HEK293 (cell line): Measurements from ENCODE around the gene EFCAB11.

Source experiments
- CTCF ChIA-PET: fragments of 350-600 bp; formaldehyde crosslinking; extraction: SDS; loops from one replicate; lab custom pipeline; 2021; ENCODE audit warnings: antibody characterized with exemption; lab: Yijun Ruan, JAX
- POLR2A ChIA-PET: fragments of 300-600 bp; formaldehyde crosslinking; extraction: SDS; loops from one replicate; lab custom pipeline; 2020; ENCODE audit warnings: antibody characterized with exemption, inconsistent platforms; lab: Yijun Ruan, JAX
- H3K27ac ChIP-seq: fragments of 200-500 bp; sonication (Bioruptor generic); 2 replicates; pipeline ENCODE4 v1.5.1; 2014; ENCODE audit warnings: low read depth, low read length, control low read depth, inconsistent platforms; ENCODE audit errors: extremely low read depth
- H3K36me3 ChIP-seq, 2 experiments: fragments of 200-500 bp in 1 of 2; sonication (Bioruptor generic) in 1 of 2; 1 replicate in 1 of 2; 2 replicates in 1 of 2; pipeline ENCODE4 v1.5.1; 2014 to 2017; ENCODE audit warnings: inconsistent platforms in 2 of 2, low read length in 2 of 2; ENCODE audit not compliant: control insufficient read depth in 2 of 2, insufficient read depth in 1 of 2
- H3K4me1 ChIP-seq: fragments of 200-500 bp; sonication (Bioruptor generic); 2 replicates; pipeline ENCODE4 v1.5.1; 2014; ENCODE audit warnings: mild to moderate bottlenecking, low read length, inconsistent platforms; ENCODE audit not compliant: control insufficient read depth, insufficient read depth
- H3K4me3 ChIP-seq: 2 replicates; pipeline ENCODE4 v1.5.1; 2011; ENCODE audit warnings: low read depth, mild to moderate bottlenecking, control low read depth, low read length, moderate library complexity
- H3K9me3 ChIP-seq: fragments of 200-500 bp; sonication (Bioruptor generic); 2 replicates; pipeline ENCODE4 v1.5.1; 2014; ENCODE audit warnings: low read depth, low read length, inconsistent platforms; ENCODE audit not compliant: control insufficient read depth, insufficient read depth
- GFI1B ChIP-seq: fragments of 450-650 bp; formaldehyde crosslinking; IDR thresholded peaks from 2 replicates; pipeline ENCODE4 v1.5.1; 2016; ENCODE audit warnings: missing biosample characterization, missing genetic modification characterization
- KLF8 ChIP-seq: fragments of 450-650 bp; formaldehyde crosslinking; IDR thresholded peaks from 2 replicates; pipeline ENCODE4 v1.5.1; 2016; ENCODE audit warnings: missing biosample characterization, missing genetic modification characterization
- MEIS1 ChIP-seq: sonication (generic); formaldehyde crosslinking; IDR thresholded peaks from 2 replicates; pipeline ENCODE4 v1.8.1; 2022; ENCODE audit warnings: missing genetic modification reagents, mild to moderate bottlenecking, borderline replicate concordance
- OSR2 ChIP-seq: fragments of 450-650 bp; formaldehyde crosslinking; IDR thresholded peaks from 2 replicates; pipeline ENCODE4 v1.5.1; 2016; ENCODE audit warnings: missing biosample characterization, missing genetic modification characterization
- PRDM1 ChIP-seq: fragments of 450-650 bp; formaldehyde crosslinking; IDR thresholded peaks from 2 replicates; pipeline ENCODE4; 2016; ENCODE audit warnings: missing biosample characterization, missing genetic modification characterization
- PRDM6 ChIP-seq: fragments of 450-650 bp; formaldehyde crosslinking; IDR thresholded peaks from 2 replicates; pipeline ENCODE4 v1.5.1; 2017; ENCODE audit warnings: missing biosample characterization, missing genetic modification characterization
- SP2 ChIP-seq: fragments of 450-650 bp; formaldehyde crosslinking; IDR thresholded peaks from 2 replicates; pipeline ENCODE4 v1.5.1; 2016; ENCODE audit warnings: missing biosample characterization, missing genetic modification characterization
- ZBTB10 ChIP-seq: fragments of 450-650 bp; formaldehyde crosslinking; IDR thresholded peaks from 2 replicates; pipeline ENCODE4 v1.5.1; 2016; ENCODE audit warnings: missing biosample characterization, missing genetic modification characterization
- ZBTB49 ChIP-seq: fragments of 450-650 bp; formaldehyde crosslinking; IDR thresholded peaks from 2 replicates; pipeline ENCODE4 v1.5.1; 2016; ENCODE audit warnings: missing biosample characterization, missing genetic modification characterization, low read depth
- ZEB2 ChIP-seq: fragments of 450-650 bp; formaldehyde crosslinking; IDR thresholded peaks from 2 replicates; pipeline ENCODE4 v1.5.1; 2016; ENCODE audit warnings: missing biosample characterization, missing genetic modification characterization
- ZNF140 ChIP-seq: fragments of 450-650 bp; formaldehyde crosslinking; IDR thresholded peaks from 2 replicates; pipeline ENCODE4 v1.5.1; 2016; ENCODE audit warnings: missing biosample characterization, missing genetic modification characterization
- ZNF148 ChIP-seq: fragments of 450-650 bp; formaldehyde crosslinking; IDR thresholded peaks from 2 replicates; pipeline ENCODE4 v1.5.0; 2017; ENCODE audit warnings: missing biosample characterization, missing genetic modification characterization, borderline replicate concordance
- ZNF157 ChIP-seq: fragments of 450-650 bp; formaldehyde crosslinking; IDR thresholded peaks from 2 replicates; pipeline ENCODE4 v1.5.1; 2016; ENCODE audit warnings: missing biosample characterization, missing genetic modification characterization
- ZNF174 ChIP-seq: fragments of 450-650 bp; formaldehyde crosslinking; IDR thresholded peaks from 2 replicates; pipeline ENCODE4 v1.5.0; 2017; ENCODE audit warnings: missing biosample characterization, mild to moderate bottlenecking, missing genetic modification characterization
- ZNF184 ChIP-seq: fragments of 450-650 bp; IDR thresholded peaks from 2 replicates; pipeline ENCODE4 v1.5.1; 2018; ENCODE audit warnings: missing biosample characterization, mild to moderate bottlenecking, missing genetic modification characterization
- ZNF19 ChIP-seq: fragments of 450-650 bp; formaldehyde crosslinking; IDR thresholded peaks from 2 replicates; pipeline ENCODE4; 2016; ENCODE audit warnings: missing biosample characterization, missing genetic modification characterization, low read depth
- ZNF211 ChIP-seq: fragments of 450-650 bp; formaldehyde crosslinking; IDR thresholded peaks from 2 replicates; pipeline ENCODE4 v1.5.1; 2016; ENCODE audit warnings: low read depth, missing biosample characterization, missing genetic modification characterization
- ZNF404 ChIP-seq: fragments of 450-650 bp; formaldehyde crosslinking; IDR thresholded peaks from 2 replicates; pipeline ENCODE4 v1.5.1; 2017; ENCODE audit warnings: missing biosample characterization, missing genetic modification characterization
- ZNF530 ChIP-seq: fragments of 450-650 bp; formaldehyde crosslinking; IDR thresholded peaks from 2 replicates; pipeline ENCODE4 v1.5.1; 2016; ENCODE audit warnings: low read depth, missing biosample characterization, missing genetic modification characterization
- ZNF544 ChIP-seq: fragments of 450-650 bp; formaldehyde crosslinking; IDR thresholded peaks from 2 replicates; pipeline ENCODE4 v1.5.0; 2017; ENCODE audit warnings: missing biosample characterization, missing genetic modification characterization
- ZNF549 ChIP-seq: fragments of 450-650 bp; IDR thresholded peaks from 2 replicates; pipeline ENCODE4 v1.5.1; 2018; ENCODE audit warnings: missing biosample characterization, missing genetic modification characterization, mild to moderate bottlenecking, inconsistent platforms, moderate library complexity
- ZNF560 ChIP-seq: fragments of 450-650 bp; formaldehyde crosslinking; IDR thresholded peaks from 2 replicates; pipeline ENCODE4 v1.5.1; 2017; ENCODE audit warnings: missing biosample characterization, missing genetic modification characterization, borderline replicate concordance
- ZNF621 ChIP-seq: fragments of 450-650 bp; formaldehyde crosslinking; IDR thresholded peaks from 2 replicates; pipeline ENCODE4 v1.5.1; 2017; ENCODE audit warnings: missing biosample characterization, missing genetic modification characterization
- ZNF629 ChIP-seq: fragments of 450-650 bp; formaldehyde crosslinking; IDR thresholded peaks from 2 replicates; pipeline ENCODE4 v1.5.1; 2017; ENCODE audit warnings: missing biosample characterization, missing genetic modification characterization
- ZNF664 ChIP-seq: fragments of 450-650 bp; formaldehyde crosslinking; IDR thresholded peaks from 2 replicates; pipeline ENCODE4 v1.5.1; 2016; ENCODE audit warnings: missing biosample characterization, missing genetic modification characterization
- ZXDB ChIP-seq: fragments of 450-650 bp; formaldehyde crosslinking; IDR thresholded peaks from 2 replicates; pipeline ENCODE4 v1.5.1; 2016; ENCODE audit warnings: missing biosample characterization, missing genetic modification characterization

Gene EFCAB11

GRCh38 chr14:89983375-89983774 lies 28.8 kb upstream of the EFCAB11 start (continued):
- TF ChIP-seq PRDM6 = no peak

GRCh38 chr14:89978656-89979055 lies 24.1 kb upstream of the EFCAB11 start:
- Histone ChIP-seq H3K4me3 (no peak overlapping the region), H3K36me3 (peaks cover 56 to 84% of the 10 kb centered on the region in 2 experiments), H3K9me3 (no peaks in the 10 kb centered on the region), H3K27ac (no peak overlapping the region), H3K4me1 (no peaks in the 10 kb centered on the region)
- no peak for TF ChIP-seq KLF8 (tag by site-specific recombination)
- TF ChIP-seq ZBTB49 = no peak
- TF ChIP-seq ZNF19 (tag by site-specific recombination) = no peak
- no peak for TF ChIP-seq ZNF174 (tag by site-specific recombination)
- TF ChIP-seq ZNF184 (tag by site-specific recombination) = no peak
- TF ChIP-seq ZBTB10 (tag by site-specific recombination) = no peak
- no peak for TF ChIP-seq ZNF140 (tag by site-specific recombination)
- TF ChIP-seq OSR2 = no peak
- no peak for TF ChIP-seq ZNF664 (tag by site-specific recombination)
- no peak for TF ChIP-seq ZNF621 (tag by site-specific recombination)
- no peak for TF ChIP-seq PRDM1 (tag by site-specific recombination)
- no peak for TF ChIP-seq ZNF560 (tag by site-specific recombination)
- no peak for TF ChIP-seq MEIS1 (CRISPR knock-in tag)
- no peak for TF ChIP-seq ZNF530 (tag by site-specific recombination)
- TF ChIP-seq GFI1B = no peak
- TF ChIP-seq SP2 (tag by site-specific recombination) = no peak
- no peak for TF ChIP-seq ZNF211 (tag by site-specific recombination)
- no peak for TF ChIP-seq ZNF157 (tag by site-specific recombination)
- ChIA-PET CTCF (interaction anchor here (0.6 to 2.8 kb wide), 2 partner anchors 257 to 258 kb away, joined by 3 to 18 read pairs; no protein-coding TSS in a partner anchor), POLR2A (no interaction called here)

GRCh38 chr14:89977668-89978067 lies 23.1 kb upstream of the EFCAB11 start:
- TF ChIP-seq ZEB2 (no peak), ZNF544 (tag by site-specific recombination) (no peak), ZNF404 (tag by site-specific recombination) (no peak), ZNF549 (no peak), ZXDB (tag by site-specific recombination) (no peak), ZNF629 (tag by site-specific recombination) (no peak), ZNF148 (no peak), OSR2 (no peak)
- Histone ChIP-seq H3K9me3 (no peaks in the 10 kb centered on the region), H3K36me3 (peaks cover 64 to 82% of the 10 kb centered on the region in 2 experiments), H3K4me3 (no peak overlapping the region), H3K27ac (no peak overlapping the region), H3K4me1 (no peaks in the 10 kb centered on the region)
- ChIA-PET POLR2A (no interaction called here), CTCF (interaction anchor here (0.5 to 2.8 kb wide), 3 partner anchors 216 to 258 kb away, joined by 3 to 18 read pairs (median 3); no protein-coding TSS in a partner anchor)
